Jurkat, Clone E6-1 (cell line): ENCODE data around the gene HGF.
"Not testable (repeated sequence)": the region's sequence is repeated elsewhere in the genome, so short reads cannot be mapped to it uniquely, and the experiment has no call there.

ENCODE experiments used
- DNase-seq: peaks from one replicate; pipeline ENCODE4 v3.0.0-alpha.2; 2011; ENCODE audit warnings: low read depth, low spot score
- H3K4me3 ChIP-seq: 2 replicates; pipeline ENCODE4 v1.5.1; 2011; ENCODE audit warnings: mild to moderate bottlenecking, low read length, control low read depth, moderate library complexity

HGF gene

GRCh38 chr7:81736091-81736490 lies 33.8 kb downstream of the HGF start:
- DNase-seq: no peak
- no peak overlapping the region for H3K4me3 ChIP-seq

GRCh38 chr7:81725812-81726127 lies 44.1 kb downstream of the HGF start:
- H3K4me3 ChIP-seq: no peak overlapping the region
- DNase-seq: no peak

- DNase-seq: no peak
- H3K4me3 ChIP-seq: no peak overlapping the region
These were observed 44.6 kb downstream of the HGF start for GRCh38 chr7:81725003-81725811.

GRCh38 chr7:81722250-81722649 lies 47.6 kb downstream of the HGF start:
- DNase-seq, H3K4me3 ChIP-seq: not testable (repeated sequence)

GRCh38 chr7:81721437-81721836 lies 48.4 kb downstream of the HGF start:
- no peak overlapping the region for H3K4me3 ChIP-seq
- no peak for DNase-seq

- no peak overlapping the region for H3K4me3 ChIP-seq
- DNase-seq: no peak
These were observed 50.0 kb downstream of the HGF start for GRCh38 chr7:81719865-81720264.

- H3K4me3 ChIP-seq: no peak overlapping the region
- DNase-seq: no peak
These were observed 53.8 kb downstream of the HGF start for GRCh38 chr7:81715984-81716588.

- H3K4me3 ChIP-seq: no peak overlapping the region
- no peak for DNase-seq
These were observed 55.5 kb downstream of the HGF start for GRCh38 chr7:81714306-81714705.

- H3K4me3 ChIP-seq: no peak overlapping the region
- DNase-seq: no peak
These were observed 59.1 kb downstream of the HGF start for GRCh38 chr7:81710751-81711150.

- H3K4me3 ChIP-seq: no peak overlapping the region
- no peak for DNase-seq
These were observed 60.0 kb downstream of the HGF start for GRCh38 chr7:81709836-81710235.

- DNase-seq: no peak
- H3K4me3 ChIP-seq: no peak overlapping the region
These were observed 61.9 kb downstream of the HGF start for GRCh38 chr7:81707966-81708365.

- no peak for DNase-seq
- H3K4me3 ChIP-seq: no peak overlapping the region
These were observed 62.7 kb downstream of the HGF start for GRCh38 chr7:81707196-81707595.

- DNase-seq: no peak
- no peak overlapping the region for H3K4me3 ChIP-seq
These were observed 64.6 kb downstream of the HGF start for GRCh38 chr7:81705206-81705605.

- H3K4me3 ChIP-seq: no peak overlapping the region
- no peak for DNase-seq
These were observed 65.3 kb downstream of the HGF start for GRCh38 chr7:81704595-81704994.

- no peak for DNase-seq
- H3K4me3 ChIP-seq: no peak overlapping the region
These were observed 70.9 kb downstream of the HGF start for GRCh38 chr7:81698965-81699364.

- no peak for DNase-seq
- H3K4me3 ChIP-seq: no peak overlapping the region
These were observed 75.1 kb downstream of the HGF start for GRCh38 chr7:81694711-81695110.

- no peak for DNase-seq
These were observed 76.0 kb downstream of the HGF start for GRCh38 chr7:81693894-81694293.

GRCh38 chr7:81693080-81693479 lies 76.8 kb downstream of the HGF start:
- no peak for DNase-seq
- no peak overlapping the region for H3K4me3 ChIP-seq

More at GRCh38 chr7:81693894-81694293, 76.0 kb downstream of the HGF start:
- H3K4me3 ChIP-seq: no peak overlapping the region

GRCh38 chr7:81692146-81692905 lies 77.5 kb downstream of the HGF start:
- DNase-seq: no peak
- H3K4me3 ChIP-seq: no peak overlapping the region

GRCh38 chr7:81691199-81691821 lies 78.5 kb downstream of the HGF start:
- H3K4me3 ChIP-seq: no peak overlapping the region
- no peak for DNase-seq
